HCT116 (cell line): ENCODE results near the gene BCAP31.
"Not testable (repeated sequence)": the region's sequence is repeated elsewhere in the genome, so short reads cannot be mapped to it uniquely, and the experiment has no call there.

ENCODE experiments used
- ATF3 ChIP-seq: IDR thresholded peaks from 2 replicates; pipeline ENCODE4 v1.6.1; 2012
- CEBPB ChIP-seq: IDR thresholded peaks from 2 replicates; pipeline ENCODE4 v1.6.1; 2012; ENCODE audit warnings: low read depth
- CTCF ChIP-seq, 3 experiments: fragments of 200-600 bp in 1 of 3; sonication (generic) in 1 of 3; IDR thresholded peaks in 2 of 3; conservative IDR thresholded peaks in 1 of 3; 2 replicates each; pipeline ENCODE4 v1.5.1; 2012 to 2017; ENCODE audit warnings: low read depth in 2 of 3, low read length in 2 of 3, antibody characterized with exemption in 1 of 3, borderline replicate concordance in 1 of 3, control low read depth in 1 of 3, mild to moderate bottlenecking in 1 of 3, mixed read lengths in 1 of 3, mixed run types in 1 of 3, moderate library complexity in 1 of 3; ENCODE audit not compliant: insufficient read depth in 1 of 3
- EZH2phosphoT487 ChIP-seq: fragments of 200-600 bp; IDR thresholded peaks from 2 replicates; pipeline ENCODE4 v1.6.1; 2018; ENCODE audit warnings: antibody characterized with exemption, borderline replicate concordance
- JUND ChIP-seq: IDR thresholded peaks from 2 replicates; pipeline ENCODE4 v1.6.1; 2012
- POLR2A ChIP-seq: IDR thresholded peaks from 2 replicates; pipeline ENCODE4 v1.7.0; 2011; ENCODE audit warnings: borderline replicate concordance; ENCODE audit not compliant: insufficient read depth, insufficient read length; ENCODE audit errors: extremely low read depth
- POLR2AphosphoS5 ChIP-seq: IDR thresholded peaks from 2 replicates; pipeline ENCODE4 v1.6.1; 2011; ENCODE audit warnings: mild to moderate bottlenecking, low read depth, low read length, moderate library complexity
- RAD21 ChIP-seq: IDR thresholded peaks from 2 replicates; pipeline ENCODE4 v1.6.1; 2012; ENCODE audit warnings: low read depth, mild to moderate bottlenecking
- REST ChIP-seq: IDR thresholded peaks from 2 replicates; pipeline ENCODE4 v1.6.1; 2012; ENCODE audit warnings: low read depth
- SP1 ChIP-seq: IDR thresholded peaks from 2 replicates; pipeline ENCODE4 v1.6.1; 2012; ENCODE audit warnings: low read depth
- SRF ChIP-seq: IDR thresholded peaks from 2 replicates; pipeline ENCODE4 v1.6.1; 2012; ENCODE audit warnings: low read depth
- YY1 ChIP-seq: IDR thresholded peaks from 2 replicates; pipeline ENCODE4 v1.6.1; 2011; ENCODE audit warnings: low read length, low read depth, moderate library complexity, mild to moderate bottlenecking; ENCODE audit not compliant: insufficient replicate concordance; ENCODE audit errors: extremely low read depth
- ZFX ChIP-seq: fragments of 450-650 bp; IDR thresholded peaks from 2 replicates; pipeline ENCODE4 v1.6.1; 2017
- ZNF274 ChIP-seq: fragments of 200-500 bp; sonication (Bioruptor generic); IDR thresholded peaks from 2 replicates; pipeline ENCODE4 v1.6.1; 2014; ENCODE audit warnings: mild to moderate bottlenecking, low read depth, low read length, inconsistent platforms

- TF ChIP-seq EZH2phosphoT487; CTCF (IDR thresholded peaks at IDR 0.05 in 2 of 3, conservative IDR thresholded peaks at IDR 0.05 in 1 of 3; ENCODE audit: borderline replicate concordance in 1 of 3, insufficient read depth in 1 of 3, low read depth in 2 of 3, low read length in 2 of 3); JUND; POLR2AphosphoS5; ZFX; POLR2A; SRF; RAD21; ATF3; CEBPB; YY1; SP1; REST; ZNF274: not testable (repeated sequence)
Observed at GRCh38 chrX:153742796-153743467, 18.7 kb upstream of the BCAP31 start.
